ENCODE data around the gene SMIM35. TPM values are rescaled to one million over a fixed set of nuclear protein-coding genes. Genes with fewer than 3 reads are reported as not detected.

SMIM35 gene
- total RNA-seq: not detected

GRCh38 chr11:118086913-118087768 lies at the start of gene SMIM35:
SMIM35 (minus strand) TSS chr11:118086963; CDS start chr11:118086757, 206 bp downstream.

GRCh38 chr11:118076754-118077281 lies 9.9 kb downstream of the SMIM35 start, which contains the start of gene TMPRSS4:
TMPRSS4 (plus strand) TSS chr11:118077078; CDS start chr11:118077303, 225 bp downstream.

GRCh38 chr11:117985953-117986887 lies 100.5 kb downstream of the SMIM35 start, which contains the start of gene IL10RA:
IL10RA (plus strand) TSS chr11:117986394; CDS start chr11:117986468, 74 bp downstream.

Other genes with a start within 250 kb of the SMIM35 start
- 54.7 TPM for gene FXYD6, start 210.3 kb downstream of the SMIM35 start, total RNA-seq
- 0.76 TPM for gene TMPRSS13, start 157.6 kb downstream of the SMIM35 start, total RNA-seq
- 12.3 TPM for gene IL10RA, start 100.6 kb downstream of the SMIM35 start, total RNA-seq
- 13.7 TPM for gene TMPRSS4, start 9.9 kb downstream of the SMIM35 start, total RNA-seq
- 2.0 TPM for gene SCN4B, start 65.9 kb upstream of the SMIM35 start, total RNA-seq
- gene SCN2B, start 89.7 kb upstream of the SMIM35 start, total RNA-seq: 3.2 TPM
- gene JAML, start 138.0 kb upstream of the SMIM35 start, total RNA-seq: 11.2 TPM
- gene MPZL3, start 165.4 kb upstream of the SMIM35 start, total RNA-seq: 6.2 TPM
- 16.9 TPM for gene MPZL2, start 177.3 kb upstream of the SMIM35 start, total RNA-seq
- gene CD3E, start 217.8 kb upstream of the SMIM35 start, total RNA-seq: 0.82 TPM

All from metanephros (tissue), 1 donor.